Ishikawa (cell line): ENCODE measurements around the gene SLC43A3.

ENCODE experiments used
- CEBPB ChIP-seq: IDR thresholded peaks from 2 replicates; pipeline ENCODE4 v1.6.1; 2012
- CREB1 ChIP-seq: IDR thresholded peaks from 2 replicates; pipeline ENCODE4 v1.6.1; 2012; ENCODE audit warnings: low read depth
- EGR1 ChIP-seq: IDR thresholded peaks from 2 replicates; pipeline ENCODE4 v1.6.1; 2012
- EP300 ChIP-seq: IDR thresholded peaks from 2 replicates; pipeline ENCODE4 v1.6.1; 2012; ENCODE audit warnings: borderline replicate concordance
- FOXM1 ChIP-seq: IDR thresholded peaks from 2 replicates; pipeline ENCODE4 v1.6.1; 2012; ENCODE audit warnings: low read depth, borderline replicate concordance
- MAX ChIP-seq: IDR thresholded peaks from 2 replicates; pipeline ENCODE4 v1.6.1; 2012
- NFIC ChIP-seq: IDR thresholded peaks from 2 replicates; pipeline ENCODE4 v1.6.1; 2012
- RAD21 ChIP-seq: IDR thresholded peaks from 2 replicates; pipeline ENCODE4 v1.6.1; 2012; ENCODE audit warnings: low read depth
- REST ChIP-seq: IDR thresholded peaks from 2 replicates; pipeline ENCODE4 v1.6.1; 2012; ENCODE audit warnings: low read depth, mild to moderate bottlenecking
- TAF1 ChIP-seq: IDR thresholded peaks from 2 replicates; pipeline ENCODE4 v1.6.1; 2012; ENCODE audit warnings: low read depth, mild to moderate bottlenecking
- TCF12 ChIP-seq: IDR thresholded peaks from 2 replicates; pipeline ENCODE4 v1.6.1; 2012; ENCODE audit warnings: low read depth
- TEAD4 ChIP-seq: IDR thresholded peaks from 2 replicates; pipeline ENCODE4 v1.6.1; 2012
- USF1 ChIP-seq: IDR thresholded peaks from 2 replicates; pipeline ENCODE4 v1.6.1; 2012
- YY1 ChIP-seq: IDR thresholded peaks from 2 replicates; pipeline ENCODE4 v1.6.1; 2012; ENCODE audit warnings: low read depth
- ZBTB7A ChIP-seq: IDR thresholded peaks from 2 replicates; pipeline ENCODE4 v1.6.1; 2012; ENCODE audit warnings: low read depth

Gene SLC43A3

GRCh38 chr11:57453543-57454177, 26.7 kb upstream of the SLC43A3 start:
- TF ChIP-seq TEAD4 = no peak
- TF ChIP-seq YY1 = no peak
- no peak for TF ChIP-seq REST
- TF ChIP-seq CEBPB = no peak

- TF ChIP-seq TAF1 (no peak), NFIC (no peak), EGR1 (no peak), TCF12 (no peak), YY1 (no peak), FOXM1 (no peak), MAX (no peak), REST (no peak), CEBPB (no peak), CREB1 (no peak), EP300 (no peak), USF1 (no peak), TEAD4 (no peak), RAD21 (no peak), ZBTB7A (no peak)
These were observed 19.1 kb upstream of the SLC43A3 start for GRCh38 chr11:57446055-57446454.

GRCh38 chr11:57444362-57445121, 17.6 kb upstream of the SLC43A3 start:
- TF ChIP-seq RAD21 = no peak
- TF ChIP-seq TCF12 = no peak
- no peak for TF ChIP-seq CREB1
- no peak for TF ChIP-seq YY1
- TF ChIP-seq REST = no peak
- TF ChIP-seq NFIC = no peak
- TF ChIP-seq EGR1 = no peak
- no peak for TF ChIP-seq MAX
- no peak for TF ChIP-seq TEAD4
- no peak for TF ChIP-seq ZBTB7A
- TF ChIP-seq FOXM1 = no peak
- no peak for TF ChIP-seq TAF1
- TF ChIP-seq USF1 = no peak
- no peak for TF ChIP-seq EP300
- no peak for TF ChIP-seq CEBPB

- TF ChIP-seq YY1 = no peak
- no peak for TF ChIP-seq NFIC
- TF ChIP-seq EP300 = peak; percentile 27; the same call in 1 of the 2 replicates
- TF ChIP-seq CREB1 = no peak
These were observed 14.0 kb upstream of the SLC43A3 start for GRCh38 chr11:57440744-57441414.
